Heart left ventricle (tissue), 13 donors: ENCODE results near the gene GATAD2A.

Experiments
- POLR2A ChIP-seq, 2 donors: fragments of 450-650 bp; IDR thresholded peaks; one replicate each; pipeline ENCODE4 v1.6.1; 2017; ENCODE audit warnings: antibody characterized with exemption in 2 of 2, mild to moderate bottlenecking in 2 of 2, moderate library complexity in 2 of 2
- TF ChIP-seq, protein P1 (sequence below), 12 donors: fragments of 200-600 bp; sonication (generic) in 4 of 12; IDR thresholded peaks; one replicate each; pipeline versions ENCODE4 v1.5.0 to v1.8.0; 2018 to 2022; ENCODE audit warnings: antibody characterized with exemption in 12 of 12, mild to moderate bottlenecking in 5 of 12
- donor health status: ischemic (EF 13 %, LVEDD 7.1; RV severe dilation, severe dysfunction).
- donor health status: DM: no; HTN: yes; CAD: no.
- donor health status: DM: no; HTN: no; CAD: no.
- donor health status: ischemic (EF 25% LVEDD 6.9; RV normal size, moderate dysfunction).
- donor health status: ischemic (EF 25% LVEDD 5.7; RV mildly dilated, moderate dysfunction).
- donor health status: ischemic (EF 35%, LVEDD 5.7; RV mildly dilated, moderate dysfunction).
- donor health status: nonischemic (EF 11% LVEDD 7.7; RV severe dilation, severe dysfunction).
- donor health status: DM: yes; HTN: yes; CAD: no.
- donor health status: PGD.
- donor health status: ischemic (EF 29% LVEDD 5.4; RV normal size, mild dysfunction).
- donor health status: nonischemic (EF 23%, LVEDD 6.1; RV moderate dilation, normal function).

DNA sequence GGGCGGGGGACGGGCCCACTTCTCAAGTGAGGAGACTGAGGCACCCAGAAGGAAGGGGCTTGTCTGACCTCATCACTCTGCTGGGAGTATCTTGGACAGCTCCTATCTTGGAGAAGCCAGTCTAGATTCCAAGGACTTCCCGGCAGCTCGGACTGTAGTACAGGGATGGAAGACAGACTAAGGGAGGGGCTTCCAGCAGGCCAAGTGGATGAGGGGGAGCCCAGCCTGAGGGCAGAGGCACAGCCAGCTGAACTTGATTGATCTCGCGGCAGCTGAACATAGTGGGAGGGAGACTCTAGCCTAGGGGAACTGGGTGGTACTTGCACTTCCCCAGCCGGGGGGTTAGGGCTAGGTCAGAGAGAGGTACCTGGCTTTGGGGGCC, 133.3 kb downstream of the GATAD2A start:
- TF ChIP-seq POLR2A (IDR thresholded peaks at IDR 0.05), result no peak
- TF ChIP-seq, protein P1, sequence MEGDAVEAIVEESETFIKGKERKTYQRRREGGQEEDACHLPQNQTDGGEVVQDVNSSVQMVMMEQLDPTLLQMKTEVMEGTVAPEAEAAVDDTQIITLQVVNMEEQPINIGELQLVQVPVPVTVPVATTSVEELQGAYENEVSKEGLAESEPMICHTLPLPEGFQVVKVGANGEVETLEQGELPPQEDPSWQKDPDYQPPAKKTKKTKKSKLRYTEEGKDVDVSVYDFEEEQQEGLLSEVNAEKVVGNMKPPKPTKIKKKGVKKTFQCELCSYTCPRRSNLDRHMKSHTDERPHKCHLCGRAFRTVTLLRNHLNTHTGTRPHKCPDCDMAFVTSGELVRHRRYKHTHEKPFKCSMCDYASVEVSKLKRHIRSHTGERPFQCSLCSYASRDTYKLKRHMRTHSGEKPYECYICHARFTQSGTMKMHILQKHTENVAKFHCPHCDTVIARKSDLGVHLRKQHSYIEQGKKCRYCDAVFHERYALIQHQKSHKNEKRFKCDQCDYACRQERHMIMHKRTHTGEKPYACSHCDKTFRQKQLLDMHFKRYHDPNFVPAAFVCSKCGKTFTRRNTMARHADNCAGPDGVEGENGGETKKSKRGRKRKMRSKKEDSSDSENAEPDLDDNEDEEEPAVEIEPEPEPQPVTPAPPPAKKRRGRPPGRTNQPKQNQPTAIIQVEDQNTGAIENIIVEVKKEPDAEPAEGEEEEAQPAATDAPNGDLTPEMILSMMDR (IDR thresholded peaks at IDR 0.05), result no peak
